Colonic mucosa (tissue), 4 donors: ENCODE measurements around the gene HIVEP3. TPM values are rescaled to one million over a fixed set of nuclear protein-coding genes. Genes with fewer than 3 reads are reported as not detected.

Experiments
- DNase-seq: peaks from one replicate; pipeline ENCODE4 v3.0.0-alpha.2; 2020
- H3K27ac ChIP-seq: fragments of 200-600 bp; one replicate; pipeline ENCODE4 v1.8.0; 2021
- H3K27me3 ChIP-seq: fragments of 200-600 bp; one replicate; pipeline ENCODE4 v1.8.0; 2021
- H3K36me3 ChIP-seq: fragments of 200-600 bp; one replicate; pipeline ENCODE4 v1.8.0; 2021
- H3K4me1 ChIP-seq: fragments of 200-600 bp; one replicate; pipeline ENCODE4 v1.8.0; 2021; ENCODE audit warnings: mild to moderate bottlenecking
- H3K4me3 ChIP-seq: fragments of 200-600 bp; one replicate; pipeline ENCODE4 v1.8.0; 2021
- H3K9ac ChIP-seq, 2 donors: one replicate each; pipeline ENCODE4 v1.7.0; 2013; ENCODE audit warnings: control low read depth in 2 of 2, low read depth in 2 of 2, low read length in 2 of 2
- H3K9me3 ChIP-seq: fragments of 200-600 bp; one replicate; pipeline ENCODE4 v1.8.0; 2021
- CTCF ChIP-seq: fragments of 200-600 bp; IDR thresholded peaks from one replicate; pipeline ENCODE4 v1.8.0; 2022; ENCODE audit warnings: antibody characterized with exemption, mild to moderate bottlenecking
- intact Hi-C: fragments of 100-400 bp; cut with DNase I; formaldehyde crosslinking; loops from one replicate; pipeline ENCODE4 v1.14.1; 2022
- total RNA-seq, 2 donors: library from RNA; stranded (reverse); fragmentation: NEBNext Ultra II Directional in 1 of 2; extraction: Animal tissue kit (Norgen Biotek cat#: 25700) in 1 of 2; gene quantifications; one replicate each; pipeline ENCODE4 v1.2.1, GENCODE V29; 2021
- donor health status: healthy.
- donor health status: DM: no; HTN: no; CAD: no.
- donor health status: DM: no; HTN: no; CAD: no.

The HIVEP3 gene
- total RNA-seq, 2 donors from 2014 or later: 1.9 to 3.3 TPM

- H3K4me1 ChIP-seq: no peaks in the 10 kb centered on the region
- H3K27ac ChIP-seq: no peak overlapping the region
- no peak for DNase-seq
- intact Hi-C loops: no loop called here
- H3K27me3 ChIP-seq: no peaks in the 10 kb centered on the region
- no peaks in the 10 kb centered on the region for H3K36me3 ChIP-seq
- no peak for TF ChIP-seq CTCF
- H3K9ac ChIP-seq: no peak overlapping the region
- H3K4me3 ChIP-seq: no peak overlapping the region
- H3K9me3 ChIP-seq: no peaks in the 10 kb centered on the region
Observed at GRCh38 chr1:41682845-41683625, 235.7 kb downstream of the HIVEP3 start.

- Histone ChIP-seq H3K4me3 (no peak overlapping the region), H3K9ac (no peak overlapping the region), H3K36me3 (no peaks in the 10 kb centered on the region), H3K4me1 (no peaks in the 10 kb centered on the region), H3K27me3 (no peaks in the 10 kb centered on the region), H3K27ac (no peak overlapping the region), H3K9me3 (no peaks in the 10 kb centered on the region)
- no peak for DNase-seq
- no peak for TF ChIP-seq CTCF
- intact Hi-C loops: no loop called here
Observed at GRCh38 chr1:41682149-41682548, 236.6 kb downstream of the HIVEP3 start.

GRCh38 chr1:41681331-41682098, 237.2 kb downstream of the HIVEP3 start:
- H3K36me3 ChIP-seq: no peaks in the 10 kb centered on the region
- H3K4me3 ChIP-seq: no peak overlapping the region
- no peaks in the 10 kb centered on the region for H3K27me3 ChIP-seq
- no peak overlapping the region for H3K27ac ChIP-seq
- no peaks in the 10 kb centered on the region for H3K4me1 ChIP-seq
- no peak overlapping the region for H3K9ac ChIP-seq
- intact Hi-C loops: no loop called here
- no peaks in the 10 kb centered on the region for H3K9me3 ChIP-seq
- no peak for TF ChIP-seq CTCF
- DNase-seq: no peak

GRCh38 chr1:41679994-41680393, 238.7 kb downstream of the HIVEP3 start:
- Histone ChIP-seq H3K4me3 (no peak overlapping the region), H3K36me3 (no peaks in the 10 kb centered on the region), H3K27ac (no peak overlapping the region), H3K27me3 (no peaks in the 10 kb centered on the region), H3K4me1 (no peaks in the 10 kb centered on the region), H3K9ac (no peak overlapping the region), H3K9me3 (no peaks in the 10 kb centered on the region)
- intact Hi-C loops: no loop called here
- TF ChIP-seq CTCF: no peak
- DNase-seq: no peak

- H3K9ac ChIP-seq: no peak overlapping the region
- H3K36me3 ChIP-seq: no peaks in the 10 kb centered on the region
- no peaks in the 10 kb centered on the region for H3K9me3 ChIP-seq
- no peak for DNase-seq
- no peaks in the 10 kb centered on the region for H3K4me1 ChIP-seq
- TF ChIP-seq CTCF: no peak
- no peak overlapping the region for H3K27ac ChIP-seq
- intact Hi-C loops: no loop called here
- H3K27me3 ChIP-seq: no peaks in the 10 kb centered on the region
- no peak overlapping the region for H3K4me3 ChIP-seq
Observed at GRCh38 chr1:41679531-41679930, 239.2 kb downstream of the HIVEP3 start.
